Body of pancreas (tissue), 4 donors: ENCODE results near the gene ZSCAN30. TPM values are rescaled to one million over a fixed set of nuclear protein-coding genes. Genes with fewer than 3 reads are reported as not detected.

Experiments used
- ATAC-seq: fragments of 150-250 bp; one replicate; pipeline ENCODE4 v1.9.1; 2016
- DNase-seq, 4 donors: peaks; one replicate each; pipeline ENCODE4 v3.0.0-alpha.2; 2019
- H3K27ac ChIP-seq, 4 donors: fragments of 200-600 bp; sonication (generic); 1 replicate in 3 of 4; 2 replicates in 1 of 4; pipeline versions ENCODE4 v1.5.1 to v1.6.1; 2016 to 2019; ENCODE audit warnings: mild to moderate bottlenecking in 1 of 4, mixed read lengths in 1 of 4, moderate library complexity in 1 of 4
- H3K27me3 ChIP-seq, 2 donors: fragments of 200-600 bp; sonication (generic); one replicate each; pipeline ENCODE4 v1.6.0; 2016; ENCODE audit warnings: mild to moderate bottlenecking in 1 of 2
- H3K36me3 ChIP-seq, 2 donors: fragments of 200-600 bp; sonication (generic); replicated peaks in 1 of 2; 2 replicates each; pipeline ENCODE4 v1.5.1; 2016; ENCODE audit warnings: low read depth in 2 of 2; ENCODE audit not compliant: insufficient read depth in 1 of 2
- H3K4me1 ChIP-seq: fragments of 200-600 bp; sonication (generic); one replicate; pipeline ENCODE4 v1.6.0; 2016
- H3K4me3 ChIP-seq, 2 donors: fragments of 200-600 bp; sonication (generic); 1 replicate in 1 of 2; 2 replicates in 1 of 2; pipeline ENCODE4 v1.5.1; 2016 to 2019
- H3K9me3 ChIP-seq, 3 donors: fragments of 200-600 bp; sonication (generic); 1 replicate in 2 of 3; 2 replicates in 1 of 3; pipeline ENCODE4 v1.5.1; 2016
- CTCF ChIP-seq, 7 experiments: fragments of 450-650 bp in 4 of 7; fragments of 200-600 bp in 3 of 7; sonication (generic) in 3 of 7; IDR thresholded peaks; one replicate each; pipeline ENCODE4 v1.5.1; 2016 to 2019; ENCODE audit warnings: antibody characterized with exemption in 7 of 7
- POLR2A ChIP-seq, 3 donors: fragments of 450-650 bp; IDR thresholded peaks; one replicate each; pipeline ENCODE4 v1.6.1; 2016; ENCODE audit warnings: antibody characterized with exemption in 3 of 3, mild to moderate bottlenecking in 2 of 3
- WGBS, 2 donors: methylation state at CpG; one replicate each; pipeline ENCODE4 v1.1.5; 2017; 5-methylcytosine and 5-hydroxymethylcytosine counted together
- intact Hi-C: fragments of 100-400 bp; cut with DNase I; formaldehyde crosslinking; loops from one replicate; pipeline ENCODE4 v1.15.1; 2023
- total RNA-seq, 2 donors: library from RNA; depleted of rRNA; stranded (reverse); fragments of >200 nt; gene quantifications; one replicate each; pipeline ENCODE4 v1.1.0, GENCODE V29; 2016

The ZSCAN30 gene
- total RNA-seq, 2 donors from 2014 or later, result 9.9 to 19.4 TPM

- H3K4me1 ChIP-seq, result peaks cover 1% of the 10 kb centered on the region
- no peak overlapping the region for H3K27ac ChIP-seq
- DNase-seq, result no peak
- no peak for ATAC-seq
- H3K36me3 ChIP-seq, result peaks cover 3 to 28% of the 10 kb centered on the region in 2 donors
- 94 to 97% methylated on average over 14 of the region's 14 CpGs for WGBS, 2 donors
- no peaks in the 10 kb centered on the region for H3K9me3 ChIP-seq
- H3K27me3 ChIP-seq, result no peaks in the 10 kb centered on the region
- no peak for TF ChIP-seq POLR2A (IDR thresholded peaks at IDR 0.05)
- no peak for TF ChIP-seq CTCF (IDR thresholded peaks at IDR 0.05)
- intact Hi-C loops, result no loop called here
- no peak overlapping the region for H3K4me3 ChIP-seq
Observed at GRCh38 chr18:35247412-35248249, 42.4 kb downstream of the ZSCAN30 start.

- no peak for TF ChIP-seq CTCF (IDR thresholded peaks at IDR 0.05)
- no peak for TF ChIP-seq POLR2A (IDR thresholded peaks at IDR 0.05)
- intact Hi-C loops, result no loop called here
- Histone ChIP-seq H3K4me1 (peaks cover 9% of the 10 kb centered on the region), H3K4me3 (no peak overlapping the region), H3K27ac (no peak overlapping the region), H3K9me3 (no peaks in the 10 kb centered on the region), H3K36me3 (peaks cover 3 to 28% of the 10 kb centered on the region in 2 donors), H3K27me3 (no peaks in the 10 kb centered on the region)
- ATAC-seq, result no peak
- DNase-seq, result no peak
Observed at GRCh38 chr18:35246831-35247230, 43.2 kb downstream of the ZSCAN30 start.

- no peaks in the 10 kb centered on the region for H3K27me3 ChIP-seq
- H3K4me1 ChIP-seq, result peaks cover 13% of the 10 kb centered on the region
- H3K36me3 ChIP-seq, result peaks cover 3 to 28% of the 10 kb centered on the region in 2 donors
- no peaks in the 10 kb centered on the region for H3K9me3 ChIP-seq
- H3K27ac ChIP-seq, result no peak overlapping the region
- no peak for ATAC-seq
- 96 to 98% methylated on average over 4 of the region's 4 CpGs for WGBS, 2 donors
- H3K4me3 ChIP-seq, result no peak overlapping the region
- DNase-seq, result no peak
- intact Hi-C loops, result no loop called here
- TF ChIP-seq POLR2A (IDR thresholded peaks at IDR 0.05) (no peak), CTCF (IDR thresholded peaks at IDR 0.05) (no peak)
Observed at GRCh38 chr18:35245719-35246317, 44.2 kb downstream of the ZSCAN30 start.

- DNase-seq, result no peak
- Histone ChIP-seq H3K9me3 (no peaks in the 10 kb centered on the region), H3K27ac (no peak overlapping the region), H3K36me3 (peaks cover 3 to 26% of the 10 kb centered on the region in 2 donors), H3K27me3 (no peaks in the 10 kb centered on the region), H3K4me1 (peaks cover 17% of the 10 kb centered on the region), H3K4me3 (no peak overlapping the region)
- TF ChIP-seq POLR2A (IDR thresholded peaks at IDR 0.05), result no peak
- TF ChIP-seq CTCF (IDR thresholded peaks at IDR 0.05), result no peak
- intact Hi-C loops, result no loop called here
- ATAC-seq, result no peak
- WGBS, 2 donors, result 93 to 99% methylated on average over 4 of the region's 4 CpGs
Observed at GRCh38 chr18:35244671-35245070, 45.4 kb downstream of the ZSCAN30 start.
